GM23338 (cell line): Measurements from ENCODE around the gene TTC1. TPM values are rescaled to one million over a fixed set of nuclear protein-coding genes. Genes with fewer than 3 reads are reported as not detected.

Experiments used
- ATAC-seq: fragments of 200-7000 bp; cut with Tn5 transposase; 3 replicates; pipeline ENCODE4 v1.9.1; 2020
- DNase-seq: peaks from one replicate; pipeline ENCODE4 v3.0.0-alpha.2; 2015; ENCODE audit warnings: low spot score
- H2AFZ ChIP-seq: fragments of 200-600 bp; sonication (generic); 2 replicates; pipeline ENCODE4 v1.8.0; 2016; ENCODE audit warnings: antibody characterized with exemption, mild to moderate bottlenecking, moderate library complexity
- H3F3A ChIP-seq: fragments of 200-600 bp; sonication (generic); replicated peaks from 2 replicates; pipeline ENCODE4 v1.8.0; 2017; ENCODE audit warnings: antibody characterized with exemption, mixed run types, low read depth
- H3K27ac ChIP-seq: fragments of 200-600 bp; sonication (generic); 2 replicates; pipeline ENCODE4 v1.6.1; 2016; ENCODE audit warnings: low read depth
- H3K27me3 ChIP-seq: fragments of 200-600 bp; sonication (generic); 2 replicates; pipeline ENCODE4 v1.8.0; 2016; ENCODE audit warnings: mild to moderate bottlenecking, mixed run types, moderate library complexity; ENCODE audit not compliant: insufficient read depth
- H3K36me3 ChIP-seq: fragments of 200-600 bp; sonication (generic); 2 replicates; pipeline ENCODE4 v1.8.0; 2016; ENCODE audit warnings: mild to moderate bottlenecking; ENCODE audit not compliant: insufficient read depth
- H3K4me1 ChIP-seq: fragments of 200-600 bp; sonication (generic); 2 replicates; pipeline ENCODE4 v1.8.0; 2016; ENCODE audit warnings: mild to moderate bottlenecking, moderate library complexity; ENCODE audit not compliant: insufficient read depth
- H3K4me2 ChIP-seq: fragments of 200-600 bp; sonication (generic); 2 replicates; pipeline ENCODE4 v1.7.1; 2017; ENCODE audit warnings: mixed run types
- H3K4me3 ChIP-seq: fragments of 200-600 bp; sonication (generic); 2 replicates; pipeline ENCODE4 v1.6.1; 2016; ENCODE audit warnings: mixed run types
- H3K79me2 ChIP-seq: fragments of 200-600 bp; sonication (generic); replicated peaks from 2 replicates; pipeline ENCODE4 v1.8.0; 2017; ENCODE audit warnings: mild to moderate bottlenecking; ENCODE audit not compliant: insufficient read depth
- H3K9me2 ChIP-seq: fragments of 200-600 bp; sonication (generic); 2 replicates; pipeline ENCODE4 v1.8.0; 2017; ENCODE audit not compliant: insufficient read depth
- H4K20me1 ChIP-seq: fragments of 200-600 bp; sonication (generic); replicated peaks from 2 replicates; pipeline ENCODE4 v1.8.0; 2017; ENCODE audit warnings: mild to moderate bottlenecking; ENCODE audit not compliant: insufficient read depth
- H3K27ac Mint-ChIP-seq: 2 replicates; pipeline ENCODE4 v1.8.0; 2020; ENCODE audit warnings: inconsistent platforms, mild to moderate bottlenecking, moderate library complexity, mixed read lengths
- H3K27me3 Mint-ChIP-seq: 3 replicates; pipeline ENCODE4 v1.8.0; 2022; ENCODE audit warnings: low read depth, mild to moderate bottlenecking, moderate library complexity, mixed read lengths, inconsistent platforms; ENCODE audit not compliant: insufficient read depth, poor library complexity
- H3K36me3 Mint-ChIP-seq: 3 replicates; pipeline ENCODE4 v1.8.0; 2021; ENCODE audit warnings: low read depth, mild to moderate bottlenecking, inconsistent platforms, moderate library complexity, mixed read lengths
- H3K4me1 Mint-ChIP-seq: 3 replicates; pipeline ENCODE4 v1.8.0; 2020; ENCODE audit warnings: mild to moderate bottlenecking, inconsistent platforms, mixed read lengths
- H3K4me3 Mint-ChIP-seq: 3 replicates; pipeline ENCODE4 v1.8.0; 2021; ENCODE audit warnings: moderate library complexity, mild to moderate bottlenecking, inconsistent platforms, mixed read lengths
- H3K9me3 Mint-ChIP-seq: 3 replicates; pipeline ENCODE4 v1.8.0; 2020; ENCODE audit warnings: moderate library complexity, mild to moderate bottlenecking, inconsistent platforms, mixed read lengths
- CREB1 ChIP-seq: fragments of 250-450 bp; sonication (Bioruptor Pico); IDR thresholded peaks from 2 replicates; pipeline ENCODE4 v1.5.0; 2020; ENCODE audit warnings: low read depth, mild to moderate bottlenecking, moderate library complexity
- CTCF ChIP-seq, 2 experiments: fragments of 200-600 bp in 1 of 2; sonication (generic) in 1 of 2; conservative IDR thresholded peaks; 2 replicates each; pipeline versions ENCODE4 v1.5.1 to v1.6.1; 2016 to 2017; ENCODE audit warnings: antibody characterized with exemption in 2 of 2, low read depth in 2 of 2, mild to moderate bottlenecking in 2 of 2, moderate library complexity in 1 of 2
- EZH2 ChIP-seq: fragments of 200-600 bp; sonication (generic); IDR thresholded peaks from one replicate; pipeline ENCODE4 v1.8.0; 2017; ENCODE audit warnings: antibody characterized with exemption, mild to moderate bottlenecking, low read depth; ENCODE audit not compliant: unreplicated experiment
- EZH2phosphoT487 ChIP-seq: fragments of 200-600 bp; sonication (generic); IDR thresholded peaks from one replicate; pipeline ENCODE4 v1.8.1; 2018; ENCODE audit warnings: antibody characterized with exemption; ENCODE audit not compliant: unreplicated experiment
- POLR2AphosphoS5 ChIP-seq: IDR thresholded peaks from 2 replicates; pipeline ENCODE4 v1.6.1; 2016; ENCODE audit warnings: antibody characterized with exemption, low read depth
- STAT1 ChIP-seq: IDR thresholded peaks from one replicate; pipeline ENCODE4 v1.6.1; 2016; ENCODE audit warnings: antibody characterized with exemption; ENCODE audit not compliant: unreplicated experiment
- ZNF114 ChIP-seq: fragments of 250-450 bp; sonication (Bioruptor Pico); IDR thresholded peaks from 2 replicates; pipeline ENCODE4 v1.5.0; 2020; ENCODE audit warnings: mild to moderate bottlenecking, moderate library complexity
- ZNF331 ChIP-seq: fragments of 250-450 bp; sonication (Bioruptor Pico); IDR thresholded peaks from 2 replicates; pipeline ENCODE4 v1.5.0; 2020; ENCODE audit warnings: low read depth, mild to moderate bottlenecking, moderate library complexity
- polyA plus RNA-seq: library from polyadenylated mRNA; unstranded; fragments of >200 nt; fragmentation: Nextera tagmentation; extraction: Ambion mirVana; gene quantifications from 2 replicates; pipeline ENCODE4 v1.2.1, GENCODE V29; 2016
- total RNA-seq: library from RNA; depleted of rRNA; stranded (reverse); fragments of >200 nt; shearing (Covaris generic); gene quantifications from 2 replicates; pipeline ENCODE4 v1.2.3, GENCODE V29; 2014
- TF ChIP-seq, protein P1 (sequence below): IDR thresholded peaks from one replicate; pipeline ENCODE4 v1.6.1; 2018; ENCODE audit warnings: antibody characterized with exemption; ENCODE audit not compliant: unreplicated experiment
- TF ChIP-seq, protein P2 (sequence below): IDR thresholded peaks from 2 replicates; pipeline ENCODE4 v1.6.1; 2016; ENCODE audit warnings: antibody characterized with exemption

The TTC1 gene
- total and polyA plus RNA-seq, 2 experiments from 2014 or later = 48.9 to 131 TPM

GRCh38 chr5:160049099-160049498, 40.2 kb downstream of the TTC1 start (continued):
- TF ChIP-seq, protein P1, sequence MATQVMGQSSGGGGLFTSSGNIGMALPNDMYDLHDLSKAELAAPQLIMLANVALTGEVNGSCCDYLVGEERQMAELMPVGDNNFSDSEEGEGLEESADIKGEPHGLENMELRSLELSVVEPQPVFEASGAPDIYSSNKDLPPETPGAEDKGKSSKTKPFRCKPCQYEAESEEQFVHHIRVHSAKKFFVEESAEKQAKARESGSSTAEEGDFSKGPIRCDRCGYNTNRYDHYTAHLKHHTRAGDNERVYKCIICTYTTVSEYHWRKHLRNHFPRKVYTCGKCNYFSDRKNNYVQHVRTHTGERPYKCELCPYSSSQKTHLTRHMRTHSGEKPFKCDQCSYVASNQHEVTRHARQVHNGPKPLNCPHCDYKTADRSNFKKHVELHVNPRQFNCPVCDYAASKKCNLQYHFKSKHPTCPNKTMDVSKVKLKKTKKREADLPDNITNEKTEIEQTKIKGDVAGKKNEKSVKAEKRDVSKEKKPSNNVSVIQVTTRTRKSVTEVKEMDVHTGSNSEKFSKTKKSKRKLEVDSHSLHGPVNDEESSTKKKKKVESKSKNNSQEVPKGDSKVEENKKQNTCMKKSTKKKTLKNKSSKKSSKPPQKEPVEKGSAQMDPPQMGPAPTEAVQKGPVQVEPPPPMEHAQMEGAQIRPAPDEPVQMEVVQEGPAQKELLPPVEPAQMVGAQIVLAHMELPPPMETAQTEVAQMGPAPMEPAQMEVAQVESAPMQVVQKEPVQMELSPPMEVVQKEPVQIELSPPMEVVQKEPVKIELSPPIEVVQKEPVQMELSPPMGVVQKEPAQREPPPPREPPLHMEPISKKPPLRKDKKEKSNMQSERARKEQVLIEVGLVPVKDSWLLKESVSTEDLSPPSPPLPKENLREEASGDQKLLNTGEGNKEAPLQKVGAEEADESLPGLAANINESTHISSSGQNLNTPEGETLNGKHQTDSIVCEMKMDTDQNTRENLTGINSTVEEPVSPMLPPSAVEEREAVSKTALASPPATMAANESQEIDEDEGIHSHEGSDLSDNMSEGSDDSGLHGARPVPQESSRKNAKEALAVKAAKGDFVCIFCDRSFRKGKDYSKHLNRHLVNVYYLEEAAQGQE = no peak
- no peak for TF ChIP-seq CREB1 (CRISPR knock-in tag)
- no peak for TF ChIP-seq ZNF331
- no peak for TF ChIP-seq CTCF (conservative IDR thresholded peaks at IDR 0.05; ENCODE audit: low read depth in 2 of 2)
- TF ChIP-seq POLR2AphosphoS5 = no peak

DNA sequence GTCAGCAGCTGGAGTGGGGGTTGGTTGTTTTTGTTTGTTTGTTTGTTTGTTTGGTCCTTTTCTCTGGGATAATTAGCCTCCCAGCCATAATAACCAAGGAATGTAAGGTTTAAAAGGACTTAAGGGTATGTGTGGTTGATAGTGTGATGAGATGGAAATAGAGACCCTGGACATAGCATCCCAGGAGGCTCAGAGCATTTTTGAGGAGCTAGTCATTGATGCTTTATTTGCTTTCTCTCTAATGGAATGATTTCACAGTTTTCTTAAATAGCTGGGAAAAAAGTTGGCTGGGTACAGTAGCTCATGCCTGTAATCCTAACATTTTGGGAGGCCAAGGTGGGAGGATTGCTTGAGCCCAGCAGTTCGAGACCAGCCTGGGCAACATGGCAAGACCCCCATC, 45.1 kb downstream of the TTC1 start:
- no peak for DNase-seq
- H3K36me3 ChIP-seq = peaks cover 39% of the 10 kb centered on the region
- no peak overlapping the region for H3K27ac ChIP-seq
- no peak overlapping the region for H3K4me3 ChIP-seq
- H3K4me1 Mint-ChIP-seq = peaks cover 5% of the 10 kb centered on the region; the same call in 2 of the 3 replicates
- H3K27me3 Mint-ChIP-seq = peaks cover 5% of the 10 kb centered on the region
- no peaks in the 10 kb centered on the region for H3K9me3 Mint-ChIP-seq
- H4K20me1 ChIP-seq = peaks cover 6% of the 10 kb centered on the region
- ATAC-seq = no peak
- H3K4me2 ChIP-seq = no peak overlapping the region
- 0 out of 2 replicates have a peak, but pooled peaks cover under 1% of the 10 kb centered on the region for H3F3A ChIP-seq
- H3K9me2 ChIP-seq = no peaks in the 10 kb centered on the region
- no peak overlapping the region for H2AFZ ChIP-seq
- H3K4me1 ChIP-seq = no peaks in the 10 kb centered on the region
- H3K27ac Mint-ChIP-seq = no peak overlapping the region
- no peak overlapping the region for H3K4me3 Mint-ChIP-seq
- no peaks in the 10 kb centered on the region for H3K27me3 ChIP-seq
- peaks cover 72% of the 10 kb centered on the region for H3K36me3 Mint-ChIP-seq
- H3K79me2 ChIP-seq = no peaks in the 10 kb centered on the region
- TF ChIP-seq CTCF (conservative IDR thresholded peaks at IDR 0.05; ENCODE audit: low read depth in 2 of 2) = no peak
- TF ChIP-seq ZNF114 = no peak
- TF ChIP-seq EZH2 = no peak
- TF ChIP-seq, protein P2, sequence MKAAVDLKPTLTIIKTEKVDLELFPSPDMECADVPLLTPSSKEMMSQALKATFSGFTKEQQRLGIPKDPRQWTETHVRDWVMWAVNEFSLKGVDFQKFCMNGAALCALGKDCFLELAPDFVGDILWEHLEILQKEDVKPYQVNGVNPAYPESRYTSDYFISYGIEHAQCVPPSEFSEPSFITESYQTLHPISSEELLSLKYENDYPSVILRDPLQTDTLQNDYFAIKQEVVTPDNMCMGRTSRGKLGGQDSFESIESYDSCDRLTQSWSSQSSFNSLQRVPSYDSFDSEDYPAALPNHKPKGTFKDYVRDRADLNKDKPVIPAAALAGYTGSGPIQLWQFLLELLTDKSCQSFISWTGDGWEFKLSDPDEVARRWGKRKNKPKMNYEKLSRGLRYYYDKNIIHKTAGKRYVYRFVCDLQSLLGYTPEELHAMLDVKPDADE = no peak
- TF ChIP-seq EZH2phosphoT487 = no peak
- TF ChIP-seq CREB1 (CRISPR knock-in tag) = no peak
- no peak for TF ChIP-seq STAT1
